Right lobe of liver (tissue), 4 donors: Measurements from ENCODE around the gene CCSAP.

ENCODE experiments used
- POLR2A ChIP-seq: fragments of 450-650 bp; IDR thresholded peaks from one replicate; pipeline ENCODE4 v1.6.1; 2017; ENCODE audit warnings: antibody characterized with exemption, mild to moderate bottlenecking
- TF ChIP-seq, protein P1 (sequence below), 4 donors: fragments of 200-600 bp in 3 of 4; fragments of 450-650 bp in 1 of 4; IDR thresholded peaks; one replicate each; pipeline versions ENCODE4 v1.5.1 to v1.8.0; 2016 to 2022; ENCODE audit warnings: antibody characterized with exemption in 4 of 4, mild to moderate bottlenecking in 2 of 4
- donor health status: DM: no; HTN: no; CAD: no.
- donor health status: DM: no; HTN: no; CAD: no.
- donor health status: DM: no; HTN: yes; CAD: no.

DNA sequence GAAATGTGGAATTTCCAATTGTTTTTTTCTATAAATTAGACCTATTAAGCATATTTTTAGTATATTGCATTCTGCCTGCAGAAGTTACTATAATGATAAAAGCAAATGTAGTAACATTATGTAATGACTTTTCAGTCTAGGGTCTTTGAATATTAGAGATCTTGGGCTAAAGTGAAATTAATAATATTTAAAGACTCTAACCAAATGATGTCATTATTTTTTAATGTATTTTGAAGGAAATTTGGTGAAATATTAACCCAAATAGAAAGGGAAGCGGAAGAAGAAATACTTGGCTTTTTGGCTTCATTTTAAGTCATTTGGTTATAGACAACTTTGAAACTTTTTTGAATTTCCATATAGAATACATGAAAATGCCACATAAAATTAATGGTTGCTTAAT is 45.1 kb downstream of the CCSAP start:
- no peak for TF ChIP-seq POLR2A
- TF ChIP-seq, protein P1, sequence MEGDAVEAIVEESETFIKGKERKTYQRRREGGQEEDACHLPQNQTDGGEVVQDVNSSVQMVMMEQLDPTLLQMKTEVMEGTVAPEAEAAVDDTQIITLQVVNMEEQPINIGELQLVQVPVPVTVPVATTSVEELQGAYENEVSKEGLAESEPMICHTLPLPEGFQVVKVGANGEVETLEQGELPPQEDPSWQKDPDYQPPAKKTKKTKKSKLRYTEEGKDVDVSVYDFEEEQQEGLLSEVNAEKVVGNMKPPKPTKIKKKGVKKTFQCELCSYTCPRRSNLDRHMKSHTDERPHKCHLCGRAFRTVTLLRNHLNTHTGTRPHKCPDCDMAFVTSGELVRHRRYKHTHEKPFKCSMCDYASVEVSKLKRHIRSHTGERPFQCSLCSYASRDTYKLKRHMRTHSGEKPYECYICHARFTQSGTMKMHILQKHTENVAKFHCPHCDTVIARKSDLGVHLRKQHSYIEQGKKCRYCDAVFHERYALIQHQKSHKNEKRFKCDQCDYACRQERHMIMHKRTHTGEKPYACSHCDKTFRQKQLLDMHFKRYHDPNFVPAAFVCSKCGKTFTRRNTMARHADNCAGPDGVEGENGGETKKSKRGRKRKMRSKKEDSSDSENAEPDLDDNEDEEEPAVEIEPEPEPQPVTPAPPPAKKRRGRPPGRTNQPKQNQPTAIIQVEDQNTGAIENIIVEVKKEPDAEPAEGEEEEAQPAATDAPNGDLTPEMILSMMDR (IDR thresholded peaks at IDR 0.05), result no peak
